BLaER1 treated with 17β-estradiol and CSF1 and Interleukin-3, amounts not matched to agents 10 nM and 100 nM (cell line): ENCODE data around the gene CYB5R3.
A peak's percentile ranks its signal among the peaks of the same experiment; 100 is the strongest.

Source experiments
- H3K27ac ChIP-seq, 11 experiments: shearing (Covaris generic); formaldehyde crosslinking; 2 replicates each; pipeline ENCODE4 v1.8.1; 2022
- H3K27me3 ChIP-seq, 11 experiments: shearing (Covaris generic); formaldehyde crosslinking; 2 replicates each; pipeline ENCODE4 v1.8.1; 2022
- H3K36me3 ChIP-seq, 11 experiments: shearing (Covaris generic); formaldehyde crosslinking; 2 replicates each; pipeline ENCODE4 v1.8.1; 2022
- H3K4me1 ChIP-seq, 10 experiments: shearing (Covaris generic); formaldehyde crosslinking; 2 replicates each; pipeline ENCODE4 v1.8.1; 2022
- H3K4me2 ChIP-seq, 11 experiments: shearing (Covaris generic); formaldehyde crosslinking; 2 replicates each; pipeline ENCODE4 v1.8.1; 2022
- H3K4me3 ChIP-seq, 10 experiments: shearing (Covaris generic); formaldehyde crosslinking; 2 replicates each; pipeline ENCODE4 v1.8.1; 2022
- H3K9ac ChIP-seq, 11 experiments: shearing (Covaris generic); formaldehyde crosslinking; 2 replicates each; pipeline ENCODE4 v1.8.1; 2022
- H3K9me3 ChIP-seq, 11 experiments: shearing (Covaris generic); formaldehyde crosslinking; replicated peaks in 1 of 11; 2 replicates each; pipeline ENCODE4 v1.8.1; 2022
- H4K20me1 ChIP-seq, 11 experiments: shearing (Covaris generic); formaldehyde crosslinking; 2 replicates each; pipeline ENCODE4 v1.8.1; 2022
- Cebpa-rat ChIP-seq, 11 experiments: shearing (Covaris generic); IDR thresholded peaks; 2 replicates each; pipeline ENCODE4 v1.8.1; 2022

CYB5R3 gene

GRCh38 chr22:42601879-42602465 lies 47.2 kb downstream of the CYB5R3 start:
- H3K4me3 ChIP-seq, result no peak overlapping the region
- H3K9ac ChIP-seq, result no peak overlapping the region
- no peak overlapping the region for H3K27ac ChIP-seq
- H3K27me3 ChIP-seq, result no peaks in the 10 kb centered on the region
- peaks cover 89 to 100% (median 100%) of the 10 kb centered on the region in 11 experiments for H3K36me3 ChIP-seq
- no peaks in the 10 kb centered on the region for H3K9me3 ChIP-seq
- H3K4me1 ChIP-seq, result peaks cover 0 to 6% (median 0%) of the 10 kb centered on the region in 10 experiments; a peak in 2 of 20 replicates
- TF ChIP-seq Cebpa-rat (IDR thresholded peaks at IDR 0.05), result no peak
- peaks cover 85 to 100% (median 100%) of the 10 kb centered on the region in 11 experiments for H4K20me1 ChIP-seq
- no peak overlapping the region for H3K4me2 ChIP-seq

GRCh38 chr22:42596863-42597530 lies 52.2 kb downstream of the CYB5R3 start:
- H3K27me3 ChIP-seq, result no peaks in the 10 kb centered on the region
- H3K4me1 ChIP-seq, result 0 out of 20 replicates have a peak, but pooled peaks cover 0 to 5% (median 0%) of the 10 kb centered on the region in 10 experiments
- no peak overlapping the region for H3K27ac ChIP-seq
- peaks cover 98 to 100% (median 100%) of the 10 kb centered on the region in 11 experiments for H3K36me3 ChIP-seq
- no peaks in the 10 kb centered on the region for H3K9me3 ChIP-seq
- no peak overlapping the region for H3K4me2 ChIP-seq
- no peak for TF ChIP-seq Cebpa-rat (IDR thresholded peaks at IDR 0.05)
- H3K4me3 ChIP-seq, result no peak overlapping the region
- H4K20me1 ChIP-seq, result peaks cover 49 to 97% (median 73%) of the 10 kb centered on the region in 11 experiments; a peak in 21 of 22 replicates
- no peak overlapping the region for H3K9ac ChIP-seq

GRCh38 chr22:42596336-42596735 lies 52.9 kb downstream of the CYB5R3 start:
- Histone ChIP-seq H3K9ac (no peak overlapping the region), H3K27me3 (no peaks in the 10 kb centered on the region), H3K9me3 (no peaks in the 10 kb centered on the region), H3K4me2 (no peak overlapping the region), H4K20me1 (peaks cover 43 to 97% (median 66%) of the 10 kb centered on the region in 11 experiments; a peak in 21 of 22 replicates), H3K4me1 (0 out of 20 replicates have a peak, but pooled peaks cover 0 to 5% (median 0%) of the 10 kb centered on the region in 10 experiments), H3K4me3 (no peak overlapping the region), H3K36me3 (peaks cover 98 to 100% (median 100%) of the 10 kb centered on the region in 11 experiments), H3K27ac (no peak overlapping the region)
- no peak for TF ChIP-seq Cebpa-rat (IDR thresholded peaks at IDR 0.05)

GRCh38 chr22:42595434-42595833 lies 53.8 kb downstream of the CYB5R3 start:
- peaks cover 98 to 100% (median 100%) of the 10 kb centered on the region in 11 experiments for H3K36me3 ChIP-seq
- no peaks in the 10 kb centered on the region for H3K9me3 ChIP-seq
- 0 out of 20 replicates have a peak, but pooled peaks cover 0 to 5% (median 0%) of the 10 kb centered on the region in 10 experiments for H3K4me1 ChIP-seq
- peaks cover 34 to 89% (median 57%) of the 10 kb centered on the region in 11 experiments; a peak in 21 of 22 replicates for H4K20me1 ChIP-seq
- TF ChIP-seq Cebpa-rat (IDR thresholded peaks at IDR 0.05), result no peak
- H3K4me2 ChIP-seq, result no peak overlapping the region
- no peak overlapping the region for H3K4me3 ChIP-seq
- no peaks in the 10 kb centered on the region for H3K27me3 ChIP-seq
- H3K9ac ChIP-seq, result no peak overlapping the region
- H3K27ac ChIP-seq, result no peak overlapping the region

- Histone ChIP-seq H4K20me1 (peaks cover 15 to 58% (median 25%) of the 10 kb centered on the region in 11 experiments; a peak in 20 of 22 replicates), H3K27ac (no peak overlapping the region), H3K9me3 (no peaks in the 10 kb centered on the region), H3K36me3 (peaks cover 80 to 100% (median 92%) of the 10 kb centered on the region in 11 experiments), H3K4me1 (peaks cover 14 to 34% (median 23%) of the 10 kb centered on the region in 10 experiments), H3K4me3 (no peak overlapping the region), H3K4me2 (no peak overlapping the region), H3K9ac (no peak overlapping the region), H3K27me3 (no peaks in the 10 kb centered on the region)
- no peak for TF ChIP-seq Cebpa-rat (IDR thresholded peaks at IDR 0.05)
Measured at GRCh38 chr22:42591987-42592386, 57.2 kb downstream of the CYB5R3 start.

GRCh38 chr22:42587588-42588175 lies 61.5 kb downstream of the CYB5R3 start:
- peaks cover 79 to 100% (median 92%) of the 10 kb centered on the region in 11 experiments for H3K36me3 ChIP-seq
- no peaks in the 10 kb centered on the region for H3K9me3 ChIP-seq
- peaks cover 30 to 61% (median 46%) of the 10 kb centered on the region in 10 experiments for H3K4me1 ChIP-seq
- TF ChIP-seq Cebpa-rat (IDR thresholded peaks at IDR 0.05), result peak in 8 of 11 experiments; percentile 18 to 79 (median 47); a peak in 9 of 22 replicates
- H3K4me2 ChIP-seq, result peak overlapping the region; percentile 54 to 91 (median 81)
- peak overlapping the region in 4 of 10 experiments; percentile 10 to 42 (median 30); a peak in 5 of 20 replicates for H3K4me3 ChIP-seq
- peak overlapping the region in 10 of 11 experiments; percentile 30 to 85 (median 80); a peak in 20 of 22 replicates for H3K27ac ChIP-seq
- H4K20me1 ChIP-seq, result peaks cover 0 to 44% (median 7%) of the 10 kb centered on the region in 11 experiments; a peak in 8 of 22 replicates
- no peaks in the 10 kb centered on the region for H3K27me3 ChIP-seq
- peak overlapping the region in 10 of 11 experiments; percentile 40 to 72 (median 56); a peak in 17 of 22 replicates for H3K9ac ChIP-seq

GRCh38 chr22:42586381-42586780 lies 62.8 kb downstream of the CYB5R3 start:
- peak overlapping the region in 2 of 10 experiments; percentile 38 to 42; a peak in 2 of 20 replicates for H3K4me3 ChIP-seq
- H3K4me1 ChIP-seq, result peaks cover 37 to 68% (median 52%) of the 10 kb centered on the region in 10 experiments
- peak in 2 of 11 experiments; percentile 26 to 56; a peak in 1 of 22 replicates for TF ChIP-seq Cebpa-rat (IDR thresholded peaks at IDR 0.05)
- no peaks in the 10 kb centered on the region for H3K27me3 ChIP-seq
- H3K4me2 ChIP-seq, result peak overlapping the region; percentile 54 to 91 (median 81); a peak in 19 of 22 replicates
- H3K36me3 ChIP-seq, result peaks cover 66 to 92% (median 82%) of the 10 kb centered on the region in 11 experiments
- H3K27ac ChIP-seq, result peak overlapping the region in 9 of 11 experiments; percentile 53 to 85 (median 80); a peak in 18 of 22 replicates
- no peaks in the 10 kb centered on the region for H3K9me3 ChIP-seq
- H4K20me1 ChIP-seq, result peaks cover 0 to 31% (median 2%) of the 10 kb centered on the region in 11 experiments; a peak in 8 of 22 replicates
- H3K9ac ChIP-seq, result peak overlapping the region in 10 of 11 experiments; percentile 2 to 72 (median 56); a peak in 15 of 22 replicates

- Histone ChIP-seq H3K27me3 (no peaks in the 10 kb centered on the region), H3K9ac (peak overlapping the region in 7 of 11 experiments; percentile 21 to 72 (median 60); a peak in 9 of 22 replicates), H3K36me3 (peaks cover 53 to 79% (median 70%) of the 10 kb centered on the region in 11 experiments), H4K20me1 (peaks cover 0 to 22% (median under 1%) of the 10 kb centered on the region in 11 experiments; a peak in 12 of 22 replicates), H3K4me2 (peak overlapping the region in 6 of 11 experiments; percentile 60 to 91 (median 86); a peak in 6 of 22 replicates), H3K4me3 (no peak overlapping the region), H3K27ac (peak overlapping the region in 8 of 11 experiments; percentile 69 to 85 (median 80); a peak in 15 of 22 replicates), H3K9me3 (no peaks in the 10 kb centered on the region), H3K4me1 (peaks cover 38 to 71% (median 54%) of the 10 kb centered on the region in 10 experiments)
- TF ChIP-seq Cebpa-rat (IDR thresholded peaks at IDR 0.05), result no peak
Measured at GRCh38 chr22:42585096-42585495, 64.1 kb downstream of the CYB5R3 start.
